Activated effector memory CD4-positive, alpha-beta T cell treated with anti-CD3 and anti-CD28 coated beads, Interleukin-2, amount 50 U/mL, for 16 hours (primary cell): ENCODE results near the gene RPP14.
A peak's percentile ranks its signal among the peaks of the same experiment; 100 is the strongest.
"Not testable (repeated sequence)": the region's sequence is repeated elsewhere in the genome, so short reads cannot be mapped to it uniquely, and the experiment has no call there.

Experiments
- DNase-seq: peaks from one replicate; pipeline ENCODE4 v3.0.0-alpha.2; 2020

Gene RPP14

DNA sequence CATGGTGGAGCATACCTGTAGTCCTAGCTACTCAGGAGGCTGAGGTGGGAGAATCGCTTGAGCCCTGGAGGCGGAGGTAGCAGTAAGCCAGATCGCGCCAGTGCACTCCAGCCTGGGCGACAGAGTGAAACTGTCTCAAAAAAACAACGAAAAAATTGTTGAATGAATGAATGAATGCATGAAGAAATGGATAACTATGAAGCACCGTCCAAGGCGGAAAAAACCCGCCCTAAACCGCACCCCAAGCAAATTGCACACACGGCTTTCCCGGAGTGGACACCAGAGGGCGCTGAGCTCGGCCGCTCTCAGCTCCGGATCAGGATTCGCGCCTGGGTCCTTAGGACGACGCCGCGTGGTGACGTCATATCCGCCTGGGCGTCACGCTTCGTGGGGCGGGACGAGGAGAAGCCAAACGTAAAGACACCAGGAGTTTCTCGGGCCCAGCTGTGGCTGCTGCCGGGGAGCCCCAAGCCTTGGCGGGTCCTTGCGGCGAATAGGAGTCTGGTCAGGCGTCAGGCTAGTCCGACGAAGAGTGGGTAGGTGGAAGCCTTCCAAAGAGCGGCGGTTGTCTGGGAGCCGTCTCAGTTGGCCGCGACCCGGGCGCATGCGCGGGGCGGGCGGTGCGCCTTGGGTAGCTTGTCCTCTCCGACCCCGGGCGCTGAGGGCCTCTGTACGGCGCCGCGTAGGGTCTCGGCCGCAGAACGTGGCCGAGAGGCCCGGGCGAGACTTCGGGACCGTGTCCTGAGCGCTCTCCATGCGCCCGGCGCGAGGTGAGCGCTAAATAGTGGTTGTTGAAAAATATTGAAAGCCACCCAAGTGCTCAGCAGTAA, at the start of gene RPP14, which contains the start of gene HTD2:
RPP14 (plus strand) TSS at position 364 of the 830 bp plus-strand sequence. CDS start 4,085 bp downstream, outside the sequence.
HTD2 (plus strand) TSS at position 639 of the 830 bp plus-strand sequence. CDS start 11,094 bp downstream, outside the sequence.
- peak; percentile 100 for DNase-seq

DNA sequence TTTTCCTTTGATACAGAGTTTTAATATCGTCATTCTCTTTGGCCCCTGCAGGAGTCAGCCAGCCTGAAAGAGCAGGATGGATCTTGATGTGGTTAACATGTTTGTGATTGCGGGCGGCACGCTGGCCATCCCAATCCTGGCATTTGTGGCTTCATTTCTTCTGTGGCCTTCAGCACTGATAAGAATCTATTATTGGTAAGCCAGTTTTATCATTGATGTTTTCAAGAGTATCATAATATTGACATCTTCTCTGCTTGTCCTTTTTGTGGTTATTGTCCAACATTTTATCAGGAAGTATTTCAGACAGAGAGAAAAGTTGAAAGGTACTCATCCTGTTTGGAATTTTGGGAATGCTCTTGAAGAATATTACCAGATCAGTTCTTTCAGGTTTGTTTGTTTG, 49.5 kb upstream of the RPP14 start:
- no peak for DNase-seq

DNA sequence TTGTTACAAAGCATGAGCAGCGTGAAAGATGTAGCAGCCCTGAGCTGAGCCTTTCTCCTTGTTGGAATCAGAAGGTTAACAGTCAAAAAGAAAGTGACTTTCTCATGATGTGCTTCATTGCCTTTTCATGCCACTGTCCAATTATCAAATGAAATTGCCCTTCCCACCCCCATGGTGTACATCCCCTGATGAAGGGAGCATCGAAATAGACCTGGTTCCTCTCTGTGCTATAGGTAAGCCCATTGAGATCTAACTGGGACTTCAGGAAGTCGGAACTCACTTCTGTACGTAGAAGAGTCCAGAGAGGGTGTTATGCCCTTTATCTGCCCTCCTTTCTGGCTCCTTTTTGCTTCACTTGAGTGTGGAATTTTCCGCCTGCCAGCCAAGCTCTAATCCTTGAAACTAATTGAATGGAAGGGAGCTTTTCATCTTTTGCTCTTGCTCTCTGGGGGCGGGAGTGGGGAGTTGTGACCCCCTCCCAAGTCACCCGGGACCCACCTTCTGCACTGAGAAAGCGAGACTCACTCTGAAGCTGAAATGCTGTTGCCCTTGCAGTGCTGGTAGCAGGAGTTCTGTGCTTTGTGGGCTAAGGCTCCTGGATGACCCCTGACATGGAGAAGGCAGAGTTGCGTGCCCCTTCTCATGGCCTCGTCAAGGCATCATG, 47.5 kb upstream of the RPP14 start:
- no peak for DNase-seq

DNA sequence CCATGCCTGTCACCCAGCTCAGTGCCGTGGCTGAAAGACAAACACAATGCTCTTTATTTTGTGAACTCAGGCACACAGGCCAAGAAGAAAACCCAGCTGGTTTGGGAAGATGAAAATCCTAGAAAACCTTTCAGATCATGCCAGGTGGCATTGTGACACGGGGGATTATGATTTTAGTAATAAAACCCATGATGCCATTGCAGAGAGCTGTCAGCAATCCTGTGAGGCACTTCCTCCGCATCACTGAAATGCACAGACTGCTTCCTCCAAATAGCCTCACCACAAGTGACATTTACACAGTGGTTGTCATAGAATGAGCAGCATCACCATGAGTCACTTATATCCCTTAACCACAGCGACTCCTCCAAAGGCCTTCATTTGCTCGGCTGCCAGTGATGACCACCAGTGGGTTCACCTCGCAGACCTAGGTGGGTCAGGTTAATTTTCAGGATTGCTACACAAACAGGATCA, 45.7 kb upstream of the RPP14 start:
- DNase-seq = no peak

DNA sequence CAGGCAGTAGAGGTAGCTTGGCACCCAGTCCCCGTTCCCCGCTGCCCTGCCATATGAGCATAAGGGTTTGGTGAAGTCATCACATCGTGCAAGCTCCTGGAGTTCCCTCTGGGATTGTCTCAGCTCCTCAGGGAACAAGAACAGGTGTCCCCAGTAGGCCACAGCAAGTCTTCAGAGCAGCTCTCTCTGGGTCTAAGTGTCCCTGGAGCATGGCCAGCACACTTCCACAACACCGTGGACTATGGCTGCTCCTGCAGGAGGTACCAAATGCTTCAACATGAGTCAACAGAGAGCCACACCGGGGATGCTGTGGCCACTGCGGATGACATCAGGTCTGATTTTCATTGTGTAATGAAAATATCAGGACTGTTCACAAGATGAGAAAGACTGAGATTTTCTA, 45.3 kb upstream of the RPP14 start:
- no peak for DNase-seq

DNA sequence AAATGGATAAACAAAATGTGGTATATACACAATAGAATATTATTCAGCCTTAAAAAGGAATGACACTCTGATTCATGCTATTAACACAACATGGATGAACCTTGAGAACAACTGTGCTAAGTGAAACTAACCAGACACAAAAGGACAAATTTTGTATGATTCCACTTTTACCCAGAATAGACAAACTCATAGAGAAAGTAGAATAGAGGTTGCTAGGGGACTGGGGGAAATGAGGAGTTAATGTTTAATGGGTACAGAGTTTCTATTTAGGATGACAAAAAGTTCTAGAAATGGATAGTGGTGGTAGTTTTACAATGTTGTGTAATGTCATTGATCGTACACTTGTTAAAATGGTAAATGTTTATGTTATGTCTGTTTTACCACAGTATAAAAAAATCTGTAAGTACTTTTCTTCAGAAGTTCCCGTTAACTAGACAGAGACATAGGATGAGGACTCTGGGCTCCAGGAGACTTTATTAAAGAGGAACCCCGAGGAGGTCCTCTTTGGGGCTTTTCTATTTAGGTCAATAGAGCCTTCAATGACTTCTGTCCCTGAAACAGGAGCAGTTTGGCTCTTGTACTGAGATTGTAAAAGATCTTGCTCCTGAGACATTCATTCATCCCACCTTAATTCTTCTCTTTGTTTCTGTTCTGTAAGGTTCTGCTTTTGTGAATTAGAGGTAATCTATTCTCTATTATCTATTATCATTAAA, 43.9 kb upstream of the RPP14 start:
- DNase-seq = no peak

DNA sequence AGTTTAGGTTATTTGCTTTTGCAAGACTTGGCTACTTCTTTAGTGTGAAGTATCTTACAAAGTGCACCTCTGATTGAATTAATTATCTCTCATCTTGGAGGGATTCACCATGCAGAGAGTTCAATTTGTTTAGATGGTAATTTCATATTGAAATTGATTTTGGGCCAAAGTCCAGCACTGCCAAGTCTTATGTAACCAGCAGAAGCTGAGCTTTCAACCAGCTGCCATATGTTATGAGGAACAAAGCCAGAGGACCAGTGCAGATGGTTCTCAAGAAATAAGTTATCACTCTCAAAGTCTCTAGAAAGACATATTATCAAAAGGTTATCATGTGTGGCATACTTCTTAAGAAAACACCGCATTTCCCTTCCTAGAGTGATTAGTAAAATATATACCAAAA, 39.5 kb upstream of the RPP14 start:
- no peak for DNase-seq

DNA sequence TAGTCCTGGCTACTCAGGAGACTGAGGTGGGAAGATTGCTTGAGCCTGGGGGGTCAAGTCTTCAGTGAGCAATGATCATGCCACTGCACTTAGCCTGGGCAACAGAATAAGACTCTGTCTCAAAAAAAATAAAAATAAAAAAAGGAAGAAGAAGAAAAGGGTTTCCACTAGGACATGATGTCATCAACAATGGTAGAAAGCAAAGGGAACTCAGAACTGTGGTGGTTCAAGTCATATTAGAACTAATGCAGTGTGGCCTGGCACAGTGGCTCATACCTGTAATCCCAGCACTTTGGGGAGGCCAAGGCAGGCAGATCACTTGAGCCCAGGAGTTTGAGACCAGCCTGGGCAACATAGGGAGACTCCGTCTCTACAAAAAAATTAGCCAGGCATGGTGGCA, 38.5 kb upstream of the RPP14 start:
- not testable (repeated sequence) for DNase-seq

DNA sequence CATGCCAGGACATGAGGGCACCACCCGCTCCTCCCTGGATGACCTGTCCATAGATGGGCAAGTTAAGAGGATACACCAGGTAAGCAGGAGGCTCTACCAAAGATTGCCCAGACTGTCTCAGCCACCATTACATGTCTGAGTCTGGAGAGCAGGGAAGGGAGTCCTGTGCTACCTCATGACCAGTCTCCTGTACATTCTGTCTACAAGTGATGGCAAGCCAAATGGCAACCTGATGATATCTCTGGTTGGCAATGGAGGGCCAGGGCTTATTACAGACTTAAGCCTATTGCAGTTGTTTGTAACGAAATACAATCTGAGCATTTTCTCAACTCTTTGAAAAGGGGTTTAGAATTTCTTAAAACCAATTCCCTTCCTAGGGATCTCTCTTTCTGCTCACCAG, 36.7 kb upstream of the RPP14 start:
- no peak for DNase-seq

DNA sequence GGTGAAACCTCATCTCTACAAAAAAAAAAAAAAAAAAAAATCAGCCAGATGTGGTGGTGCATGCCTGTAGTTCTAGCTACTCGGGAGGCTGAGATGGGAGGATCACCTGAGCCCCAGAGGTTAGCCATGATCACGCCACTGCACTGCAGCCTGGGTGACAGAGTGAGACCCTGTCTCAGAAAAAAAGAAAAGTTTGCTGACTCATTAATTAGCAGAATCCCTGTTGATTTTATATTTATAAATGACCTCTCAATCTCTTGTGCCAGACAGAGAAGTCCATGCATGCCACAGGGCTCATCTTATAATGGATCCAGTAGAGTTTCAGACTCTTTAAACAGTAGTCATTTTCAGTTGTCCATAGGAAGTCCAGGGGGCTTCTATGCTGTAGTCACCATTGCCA, 35.6 kb upstream of the RPP14 start:
- no peak for DNase-seq

DNA sequence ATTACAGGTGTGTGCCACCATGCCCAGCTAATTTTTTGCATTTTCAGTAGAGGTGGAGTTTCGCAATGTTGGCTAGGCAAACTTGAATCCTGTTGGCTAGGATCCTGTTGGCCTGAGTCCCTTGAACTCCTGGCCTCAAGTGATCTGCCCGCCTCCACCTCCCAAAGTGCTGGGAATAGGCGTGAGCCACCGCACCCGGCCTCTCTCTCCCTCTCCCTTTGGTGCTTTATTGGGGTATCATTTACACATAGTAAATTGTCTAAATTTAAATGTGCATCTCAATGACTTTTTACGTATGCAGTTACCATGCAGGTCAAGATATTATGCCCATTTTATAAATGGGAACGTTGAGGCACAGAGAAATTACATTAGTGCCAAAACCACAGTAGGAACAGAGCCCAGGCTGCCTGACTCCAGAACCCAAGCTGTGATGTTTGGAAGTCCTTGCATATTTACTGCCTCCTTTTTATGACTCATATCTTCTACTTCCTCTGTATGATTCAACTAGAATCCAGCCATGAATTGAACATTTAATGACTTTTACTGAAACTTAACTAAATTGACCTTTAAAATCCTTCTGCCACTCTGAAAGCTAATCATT, 34.0 kb upstream of the RPP14 start:
- no peak for DNase-seq

DNA sequence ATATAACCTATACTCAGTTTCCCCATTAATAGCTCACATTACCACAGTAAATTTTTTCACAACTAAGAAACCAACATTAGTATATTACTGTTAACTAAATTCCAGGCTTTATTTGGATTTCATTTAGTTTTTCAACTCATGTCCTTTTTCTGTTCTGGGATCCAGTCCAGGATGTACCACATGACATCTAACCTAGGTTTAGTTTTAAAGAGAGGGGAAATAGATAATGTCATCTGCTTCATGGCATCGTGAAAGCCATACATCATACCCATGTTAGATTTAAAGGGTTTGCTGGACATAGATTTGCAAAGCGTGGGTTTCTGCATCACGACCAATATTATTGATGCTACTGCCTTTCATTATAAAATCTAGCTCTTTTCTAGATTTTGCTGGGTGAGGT, 33.2 kb upstream of the RPP14 start:
- DNase-seq = no peak

DNA sequence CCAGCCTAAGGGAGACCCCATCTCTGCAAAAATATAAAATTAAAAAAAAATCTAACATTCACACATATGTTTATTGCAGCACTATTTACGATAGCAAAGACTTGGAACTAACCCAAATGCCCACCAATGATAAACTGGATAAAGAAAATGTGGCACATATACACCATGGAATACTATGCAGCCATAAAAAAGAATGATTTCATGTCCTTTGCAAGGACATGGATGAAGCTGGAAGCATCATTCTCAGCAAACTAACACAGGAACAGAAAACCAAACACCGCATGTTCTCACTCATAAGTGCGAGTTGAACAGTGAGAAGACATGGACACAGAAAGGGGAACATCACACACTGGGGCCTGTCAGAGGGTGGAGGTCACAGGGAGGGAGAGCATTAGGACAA, 32.7 kb upstream of the RPP14 start:
- DNase-seq = not testable (repeated sequence)

DNA sequence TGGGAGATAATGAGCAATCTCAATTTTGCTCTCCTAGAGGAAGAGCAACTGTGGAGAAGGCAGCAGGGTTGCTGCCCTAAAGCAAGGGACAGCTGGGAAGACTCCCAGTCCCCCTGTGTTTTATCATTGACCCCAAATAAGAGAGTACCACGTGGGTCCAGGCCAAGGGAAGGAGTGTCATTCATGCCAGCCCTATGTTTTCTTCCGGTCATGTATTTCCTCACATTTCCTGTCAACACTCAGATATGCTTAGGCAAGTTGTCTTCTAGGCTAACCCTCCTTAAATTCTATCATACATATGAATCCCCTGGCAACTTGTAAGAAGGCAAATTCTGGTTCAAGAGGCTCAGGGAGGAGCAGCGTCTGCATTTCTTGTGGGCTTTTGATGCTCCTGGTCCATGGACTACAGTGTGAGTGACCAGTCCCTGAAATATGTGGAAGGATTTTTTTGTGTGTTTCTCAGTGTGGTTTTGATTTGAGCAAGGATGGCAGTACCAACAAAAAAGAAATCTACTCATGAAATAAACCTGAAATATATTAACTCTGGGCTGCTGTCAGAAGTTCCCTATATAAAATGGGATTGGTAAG, 31.9 kb upstream of the RPP14 start:
- no peak for DNase-seq

DNA sequence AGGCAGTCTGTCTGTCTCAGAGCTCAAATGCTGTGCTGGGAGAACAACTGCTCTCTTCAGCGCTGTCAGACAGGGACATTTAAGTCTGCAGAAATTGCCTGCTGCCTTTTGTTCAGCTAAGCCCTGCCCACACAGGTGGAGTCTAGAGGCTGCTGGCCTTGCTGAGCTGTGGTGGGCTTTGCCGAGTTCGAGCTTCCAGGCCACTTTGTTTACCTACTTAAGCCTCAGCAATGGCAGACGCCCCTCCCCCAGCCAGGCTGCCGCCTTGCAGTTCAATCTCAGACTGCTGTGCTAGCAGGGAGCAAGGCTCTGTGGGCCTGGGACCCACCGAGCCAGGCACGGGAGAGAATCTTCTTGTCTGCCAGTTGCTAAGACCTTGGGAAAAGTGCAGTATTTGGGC, 25.0 kb upstream of the RPP14 start:
- no peak for DNase-seq

DNA sequence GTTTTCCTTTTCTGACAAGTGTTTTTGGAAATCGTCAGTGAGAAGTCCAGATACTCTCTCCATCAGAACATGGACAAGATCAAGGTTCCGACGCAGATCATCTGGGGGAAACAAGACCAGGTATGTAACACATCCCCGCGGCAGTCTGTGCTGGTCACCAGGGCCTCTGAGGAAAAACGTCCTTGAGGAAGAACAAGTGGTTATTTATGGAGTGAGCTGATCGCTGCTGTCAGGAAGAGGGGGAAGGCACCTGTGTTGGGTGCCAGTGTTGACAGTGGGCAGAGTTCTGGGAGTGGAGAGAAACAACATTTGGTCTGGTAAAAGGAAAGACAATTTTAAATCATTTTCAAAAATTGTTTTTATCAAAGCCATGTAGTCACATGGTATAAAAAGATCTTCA, 20.7 kb upstream of the RPP14 start:
- DNase-seq = no peak

DNA sequence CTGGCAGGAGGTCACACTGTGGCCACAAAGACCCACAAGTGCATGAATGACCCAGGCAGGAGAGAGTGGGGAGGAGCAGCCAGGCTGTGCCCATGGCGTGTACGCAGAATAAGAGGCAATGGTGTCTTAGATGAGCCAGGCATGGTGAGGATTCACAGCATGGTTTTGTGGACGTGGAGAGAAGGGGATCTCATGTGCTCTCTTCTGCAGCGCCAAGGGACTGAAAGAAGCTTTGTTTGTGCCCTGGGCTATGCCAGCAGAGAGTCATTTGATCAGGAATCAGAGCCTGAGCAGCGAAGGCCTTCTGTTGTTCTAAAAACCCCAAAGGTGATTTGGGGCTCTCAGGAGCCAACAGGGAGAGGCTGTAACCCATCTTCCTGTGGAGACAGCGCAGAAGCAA, 18.7 kb upstream of the RPP14 start:
- no peak for DNase-seq

DNA sequence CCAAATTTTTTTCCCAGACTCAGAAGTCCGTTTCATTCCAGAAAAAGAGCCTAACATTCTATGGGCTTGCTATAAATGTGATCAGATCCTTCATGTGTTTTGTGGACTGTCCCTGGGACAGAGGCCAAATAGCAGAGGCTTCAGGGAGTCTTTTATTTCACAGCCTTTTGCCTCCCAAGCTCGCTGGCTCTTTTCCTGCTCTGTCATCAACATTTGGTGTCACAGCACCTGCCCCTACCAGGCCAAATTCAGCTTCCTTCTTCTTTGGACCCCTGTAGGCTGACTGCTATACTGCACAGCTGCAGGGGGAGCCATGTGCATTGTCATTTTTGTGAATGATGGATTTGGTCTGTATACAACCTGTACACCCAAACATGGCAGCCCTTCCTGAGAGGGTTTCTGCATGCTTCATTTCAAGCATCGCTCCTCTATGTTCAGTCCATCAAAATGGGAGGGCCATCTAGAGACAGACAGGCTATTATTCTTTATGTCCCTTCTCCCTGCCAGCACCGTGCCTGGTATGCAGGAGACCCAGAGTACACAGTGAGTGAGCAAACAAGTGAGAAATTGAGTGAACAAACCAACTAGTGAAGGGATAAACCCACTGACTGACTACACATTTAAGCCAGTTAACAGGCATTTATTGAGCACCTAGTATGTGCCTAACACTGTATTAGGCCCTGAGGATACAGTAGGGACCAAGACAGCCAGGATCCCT, 17.9 kb upstream of the RPP14 start:
- no peak for DNase-seq

DNA sequence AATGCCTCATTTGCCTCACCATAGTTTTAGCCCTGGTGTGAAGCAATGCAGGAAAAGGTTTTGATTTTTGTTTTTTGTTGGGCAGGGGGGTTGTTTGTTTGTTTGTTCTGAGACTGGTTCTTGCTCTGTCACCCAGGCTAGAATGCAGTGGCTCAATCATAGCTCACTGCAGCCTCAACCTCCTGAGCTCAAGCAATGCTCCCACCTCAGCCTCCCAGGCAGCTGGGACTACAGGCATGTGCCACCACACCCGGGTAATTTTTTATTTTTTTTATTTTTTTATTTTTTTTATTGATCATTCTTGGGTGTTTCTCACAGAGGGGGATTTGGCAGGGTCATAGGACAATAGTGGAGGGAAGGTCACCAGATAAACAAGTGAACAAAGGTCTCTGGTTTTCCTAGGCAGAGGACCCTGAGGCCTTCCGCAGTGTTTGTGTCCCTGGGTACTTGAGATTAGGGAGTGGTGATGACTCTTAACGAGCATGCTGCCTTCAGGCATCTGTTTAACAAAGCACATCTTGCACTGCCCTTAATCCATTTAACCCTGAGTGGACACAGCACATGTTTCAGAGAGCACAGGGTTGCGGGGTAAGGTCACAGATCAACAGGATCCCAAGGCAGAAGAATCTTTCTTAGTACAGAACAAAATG, 17.0 kb upstream of the RPP14 start:
- DNase-seq = not testable (repeated sequence)

DNA sequence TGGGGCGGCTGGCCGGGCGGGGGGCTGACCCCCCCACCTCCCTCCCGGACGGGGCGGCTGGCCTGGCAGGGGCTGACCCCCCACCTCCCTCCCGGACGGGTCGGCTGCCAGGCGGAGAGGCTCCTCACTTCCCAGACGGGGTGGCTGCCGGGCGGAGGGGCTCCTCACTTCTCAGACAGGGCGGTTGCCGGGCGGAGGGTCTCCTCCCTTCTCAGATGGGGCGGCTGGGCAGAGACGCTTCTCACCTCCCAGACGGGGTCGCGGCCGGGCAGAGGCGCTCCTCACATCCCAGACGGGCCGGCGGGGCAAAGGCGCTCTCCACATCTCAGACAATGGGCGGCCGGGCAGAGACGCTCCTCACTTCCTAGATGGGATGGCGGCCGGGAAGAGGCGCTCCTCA, 15.6 kb upstream of the RPP14 start:
- DNase-seq = not testable (repeated sequence)

DNA sequence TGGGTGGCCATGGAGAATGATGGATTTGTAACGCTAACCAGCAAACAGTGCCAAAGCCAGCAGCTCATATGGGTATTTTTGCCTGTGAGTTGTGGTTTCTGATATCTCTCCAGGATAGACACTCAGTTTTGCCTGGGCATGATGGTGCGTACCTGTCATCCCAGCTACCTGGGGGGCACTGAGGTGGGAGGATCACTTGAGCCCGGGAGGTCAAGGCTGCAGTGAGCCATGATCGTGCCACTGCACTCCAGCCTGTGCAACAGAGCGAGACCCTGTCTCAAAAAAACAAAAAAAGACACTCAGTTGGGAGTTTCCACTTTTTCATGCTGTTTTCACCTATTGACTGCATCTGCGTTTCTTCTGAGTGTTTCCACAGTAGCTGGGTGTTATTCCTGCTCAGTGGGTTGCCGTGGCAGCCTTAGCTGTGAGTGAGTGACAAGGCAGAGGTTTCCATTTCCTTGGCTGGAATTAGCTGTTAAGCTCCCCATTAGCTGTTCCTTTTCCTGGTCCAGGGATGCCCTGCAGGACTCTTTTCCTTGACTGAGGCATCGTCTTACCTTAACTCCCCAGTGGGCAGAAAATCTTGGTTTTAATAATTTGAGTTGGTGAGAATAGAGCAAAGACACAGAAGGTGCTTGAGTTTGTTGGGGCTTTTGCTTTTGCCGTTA, 14.2 kb upstream of the RPP14 start:
- no peak for DNase-seq
